Kidney (tissue), 14 donors: ENCODE data around the gene CHMP1B. TPM values are rescaled to one million over a fixed set of nuclear protein-coding genes. Genes with fewer than 3 reads are reported as not detected.

Source experiments
- DNase-seq, 5 donors: peaks; one replicate each; pipeline ENCODE4 v3.0.0-alpha.2; 2013 to 2020
- FAIRE-seq: peaks from 2 replicates; lab custom pipeline; 2012; peaks lifted over from hg19 to GRCh38; lab: Jason Lieb, UNC
- H3K27ac ChIP-seq, 2 donors: one replicate each; pipeline ENCODE4 v1.7.0; 2013; ENCODE audit warnings: low read depth in 2 of 2, low read length in 2 of 2, inconsistent platforms in 1 of 2
- H3K27me3 ChIP-seq: one replicate; pipeline ENCODE4 v1.7.1; 2013; ENCODE audit warnings: low read length, inconsistent platforms; ENCODE audit not compliant: control insufficient read depth, insufficient read depth
- H3K36me3 ChIP-seq, 3 donors: one replicate each; pipeline versions ENCODE4 v1.7.0 to v1.7.1; 2013; ENCODE audit warnings: low read length in 3 of 3, control low read depth in 1 of 3, inconsistent platforms in 1 of 3; ENCODE audit not compliant: insufficient read depth in 3 of 3, control insufficient read depth in 2 of 3
- H3K4me1 ChIP-seq, 3 donors: one replicate each; pipeline versions ENCODE4 v1.7.0 to v1.7.1; 2013; ENCODE audit warnings: low read length in 3 of 3, inconsistent platforms in 1 of 3, low read depth in 1 of 3; ENCODE audit not compliant: control insufficient read depth in 2 of 3, insufficient read depth in 2 of 3
- H3K4me3 ChIP-seq, 3 donors: one replicate each; pipeline versions ENCODE4 v1.7.0 to v1.8.1; 2013; ENCODE audit warnings: low read length in 3 of 3, control low read depth in 1 of 3, inconsistent platforms in 1 of 3
- H3K9ac ChIP-seq, 3 donors: one replicate each; pipeline versions ENCODE4 v1.7.0 to v1.7.1; 2013; ENCODE audit warnings: low read length in 3 of 3, control low read depth in 1 of 3, inconsistent platforms in 1 of 3
- H3K9me3 ChIP-seq, 3 donors: one replicate each; pipeline versions ENCODE4 v1.7.0 to v1.7.1; 2013; ENCODE audit warnings: low read length in 3 of 3, control low read depth in 1 of 3, inconsistent platforms in 1 of 3; ENCODE audit not compliant: control insufficient read depth in 2 of 3, insufficient read depth in 1 of 3
- intact Hi-C: fragments of 100-400 bp; cut with DNase I; formaldehyde crosslinking; loops from one replicate; pipeline ENCODE4 v1.11.1; 2022
- polyA plus RNA-seq: library from polyadenylated mRNA; stranded (reverse); fragments of 350-450 nt; fragmentation: Illumina TruSeq; extraction: RNeasy Lipid Tissue Mini Kit (QIAGEN cat#74804); gene quantifications from one replicate; pipeline ENCODE4 v1.2.3, GENCODE V29; 2014; ENCODE audit warnings: low read depth, low replicate concordance; ENCODE audit not compliant: insufficient read depth
- total RNA-seq: library from RNA; stranded (reverse); fragmentation: NEBNext Ultra II Directional; extraction: Animal tissue kit (Norgen Biotek cat#: 25700); gene quantifications from one replicate; pipeline ENCODE4 v1.2.1, GENCODE V29; 2021
- TF ChIP-seq, protein P1 (sequence below): IDR thresholded peaks from 3 replicates; pipeline ENCODE4 v1.5.1; 2012; ENCODE audit warnings: mild to moderate bottlenecking, moderate library complexity, borderline replicate concordance; ENCODE audit not compliant: insufficient read depth; ENCODE audit errors: extremely low read depth
- donor health status: control.
- donor health status: control.
- donor health status: control.
- donor health status: control.
- donor health status: control.
- donor health status: DM: yes; HTN: yes; CAD: no.
- donor health status: Normal renal cell carcinoma (clear cell type).

The CHMP1B gene
- total and polyA plus RNA-seq, 2 donors from 2014 or later: 34.5 to 47.4 TPM

DNA sequence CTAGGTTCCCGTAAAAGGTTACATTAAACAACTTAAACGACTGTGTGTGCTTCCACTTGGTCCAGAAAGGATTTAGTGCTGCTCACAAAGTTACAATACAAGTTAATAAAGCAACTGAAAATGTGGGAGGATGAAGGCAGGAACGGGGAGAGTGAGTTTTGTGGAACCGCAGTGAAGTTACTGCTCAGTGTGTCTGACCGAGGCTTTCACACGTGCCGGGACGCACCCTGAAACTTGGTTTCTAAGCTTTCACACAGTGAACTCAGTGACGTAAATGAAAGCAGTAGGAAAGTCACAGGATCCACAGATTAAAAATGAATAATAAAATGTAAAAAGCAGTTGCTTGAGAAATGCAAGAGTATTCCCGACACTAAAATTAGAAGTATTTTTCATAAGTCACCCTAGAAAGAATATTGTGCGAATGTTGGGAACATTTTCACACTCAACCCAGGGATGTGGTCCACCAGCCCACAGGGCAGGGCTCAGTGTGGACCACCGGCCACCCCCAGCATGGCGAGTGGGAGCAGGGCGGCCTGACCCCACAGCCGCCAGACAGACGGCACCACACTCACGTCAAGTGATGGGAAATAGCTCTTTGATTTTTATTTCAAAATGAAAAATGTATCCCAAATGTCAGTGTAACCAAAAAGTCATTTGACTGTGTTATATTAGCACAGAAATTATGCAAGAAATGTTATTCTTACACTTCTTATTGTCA lies 32.6 kb upstream of the CHMP1B start:
- H3K9me3 ChIP-seq: no peaks in the 10 kb centered on the region
- FAIRE-seq (no peak), DNase-seq (no peak)

DNA sequence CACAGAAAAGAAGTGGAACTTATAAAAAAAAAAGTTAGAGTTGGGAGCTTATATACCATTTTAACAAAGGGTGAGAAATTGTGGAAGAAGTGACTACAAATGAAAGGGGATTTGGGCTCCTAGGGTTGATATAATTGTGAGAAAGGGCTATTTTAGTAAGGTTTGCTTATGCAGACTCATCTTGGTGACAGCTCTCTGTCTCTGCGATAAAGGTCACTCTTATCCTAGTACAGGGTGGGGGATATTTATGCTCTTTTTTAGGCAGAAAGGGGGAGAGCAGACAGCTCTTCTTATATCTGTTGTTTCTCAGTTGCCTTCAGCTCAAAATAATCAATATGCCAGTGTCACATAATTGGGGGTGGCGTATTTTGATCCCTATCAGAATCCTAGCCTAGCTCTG lies 31.3 kb upstream of the CHMP1B start:
- TF ChIP-seq, protein P1, sequence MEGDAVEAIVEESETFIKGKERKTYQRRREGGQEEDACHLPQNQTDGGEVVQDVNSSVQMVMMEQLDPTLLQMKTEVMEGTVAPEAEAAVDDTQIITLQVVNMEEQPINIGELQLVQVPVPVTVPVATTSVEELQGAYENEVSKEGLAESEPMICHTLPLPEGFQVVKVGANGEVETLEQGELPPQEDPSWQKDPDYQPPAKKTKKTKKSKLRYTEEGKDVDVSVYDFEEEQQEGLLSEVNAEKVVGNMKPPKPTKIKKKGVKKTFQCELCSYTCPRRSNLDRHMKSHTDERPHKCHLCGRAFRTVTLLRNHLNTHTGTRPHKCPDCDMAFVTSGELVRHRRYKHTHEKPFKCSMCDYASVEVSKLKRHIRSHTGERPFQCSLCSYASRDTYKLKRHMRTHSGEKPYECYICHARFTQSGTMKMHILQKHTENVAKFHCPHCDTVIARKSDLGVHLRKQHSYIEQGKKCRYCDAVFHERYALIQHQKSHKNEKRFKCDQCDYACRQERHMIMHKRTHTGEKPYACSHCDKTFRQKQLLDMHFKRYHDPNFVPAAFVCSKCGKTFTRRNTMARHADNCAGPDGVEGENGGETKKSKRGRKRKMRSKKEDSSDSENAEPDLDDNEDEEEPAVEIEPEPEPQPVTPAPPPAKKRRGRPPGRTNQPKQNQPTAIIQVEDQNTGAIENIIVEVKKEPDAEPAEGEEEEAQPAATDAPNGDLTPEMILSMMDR: no peak
- Histone ChIP-seq H3K4me1 (no peaks in the 10 kb centered on the region), H3K27ac (no peak overlapping the region), H3K9me3 (no peaks in the 10 kb centered on the region), H3K36me3 (no peaks in the 10 kb centered on the region), H3K27me3 (no peaks in the 10 kb centered on the region), H3K9ac (no peak overlapping the region), H3K4me3 (no peak overlapping the region)
- no peak for FAIRE-seq
- no peak for DNase-seq
- intact Hi-C loops: no loop called here

More for the DNA sequence above, 32.6 kb upstream of the CHMP1B start:
- Histone ChIP-seq H3K36me3 (no peaks in the 10 kb centered on the region), H3K27me3 (no peaks in the 10 kb centered on the region), H3K9ac (no peak overlapping the region), H3K4me3 (no peak overlapping the region), H3K27ac (no peak overlapping the region), H3K4me1 (no peaks in the 10 kb centered on the region)
- intact Hi-C loops: no loop called here
- TF ChIP-seq, protein P1: no peak

DNA sequence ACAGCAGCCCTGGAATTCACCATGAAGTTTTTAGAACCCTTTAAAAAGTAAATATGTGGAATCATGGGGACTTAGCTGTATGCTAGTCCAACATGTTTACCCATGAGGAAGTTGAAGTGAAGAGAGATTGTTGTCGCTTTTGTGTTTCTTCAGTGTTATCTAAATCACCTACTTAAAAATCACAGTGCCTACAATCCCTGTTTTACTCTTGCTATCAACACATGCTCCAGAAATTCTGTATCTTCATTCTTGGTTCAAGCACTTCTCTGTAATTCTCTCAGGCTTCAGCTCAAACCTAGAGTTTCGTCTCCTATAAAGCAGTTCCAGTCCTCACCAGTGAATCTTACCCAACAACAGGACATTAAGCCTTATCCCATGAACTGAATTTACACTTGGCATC lies 30.5 kb upstream of the CHMP1B start:
- Histone ChIP-seq H3K36me3 (no peaks in the 10 kb centered on the region), H3K9me3 (no peaks in the 10 kb centered on the region), H3K4me3 (no peak overlapping the region), H3K9ac (no peak overlapping the region), H3K4me1 (no peaks in the 10 kb centered on the region), H3K27ac (no peak overlapping the region), H3K27me3 (no peaks in the 10 kb centered on the region)
- FAIRE-seq (no peak), DNase-seq (no peak)
- TF ChIP-seq, protein P1: no peak
- intact Hi-C loops: no loop called here
